Measurements from ENCODE around the gene UNKL.

DNA sequence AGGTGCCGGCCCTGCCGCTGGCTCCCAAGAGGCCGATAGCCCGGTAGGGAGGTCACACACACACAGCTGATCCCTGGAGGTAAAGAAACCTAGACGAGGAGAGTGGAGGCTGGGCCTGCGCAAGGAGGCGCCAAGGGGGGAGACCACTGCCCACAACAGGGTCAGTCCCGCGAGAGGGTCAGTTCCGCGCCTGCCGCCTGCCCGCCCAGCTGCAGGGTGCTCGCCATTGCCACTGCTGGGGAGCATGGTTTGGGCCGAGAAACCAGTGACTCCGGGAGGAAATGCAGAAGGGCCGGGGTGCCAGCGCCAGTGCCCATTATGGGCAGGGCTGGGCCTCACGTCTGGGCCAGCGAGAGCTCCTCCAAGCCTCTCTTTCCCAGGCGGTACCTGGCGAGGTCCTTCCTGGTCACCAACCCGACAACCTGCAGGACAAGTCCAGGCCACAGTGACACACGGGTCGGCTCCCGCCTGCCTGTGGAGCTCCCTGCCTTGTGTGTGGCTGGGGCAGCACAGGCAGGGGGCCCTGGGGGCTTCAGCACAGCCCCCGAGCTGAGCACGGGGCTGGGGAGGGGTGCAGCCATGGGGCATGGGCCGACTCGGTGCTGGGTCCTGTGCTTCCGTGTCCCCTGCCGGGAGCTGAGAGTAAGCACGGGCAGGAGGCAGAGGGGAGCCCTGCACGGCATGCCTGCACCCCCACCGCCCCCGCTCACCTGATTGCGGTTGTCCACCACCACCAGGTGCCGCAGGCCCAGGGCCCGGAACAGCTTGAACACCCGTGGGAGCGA, 32.0 kb upstream of the UNKL start:
- TF ChIP-seq, protein P1, sequence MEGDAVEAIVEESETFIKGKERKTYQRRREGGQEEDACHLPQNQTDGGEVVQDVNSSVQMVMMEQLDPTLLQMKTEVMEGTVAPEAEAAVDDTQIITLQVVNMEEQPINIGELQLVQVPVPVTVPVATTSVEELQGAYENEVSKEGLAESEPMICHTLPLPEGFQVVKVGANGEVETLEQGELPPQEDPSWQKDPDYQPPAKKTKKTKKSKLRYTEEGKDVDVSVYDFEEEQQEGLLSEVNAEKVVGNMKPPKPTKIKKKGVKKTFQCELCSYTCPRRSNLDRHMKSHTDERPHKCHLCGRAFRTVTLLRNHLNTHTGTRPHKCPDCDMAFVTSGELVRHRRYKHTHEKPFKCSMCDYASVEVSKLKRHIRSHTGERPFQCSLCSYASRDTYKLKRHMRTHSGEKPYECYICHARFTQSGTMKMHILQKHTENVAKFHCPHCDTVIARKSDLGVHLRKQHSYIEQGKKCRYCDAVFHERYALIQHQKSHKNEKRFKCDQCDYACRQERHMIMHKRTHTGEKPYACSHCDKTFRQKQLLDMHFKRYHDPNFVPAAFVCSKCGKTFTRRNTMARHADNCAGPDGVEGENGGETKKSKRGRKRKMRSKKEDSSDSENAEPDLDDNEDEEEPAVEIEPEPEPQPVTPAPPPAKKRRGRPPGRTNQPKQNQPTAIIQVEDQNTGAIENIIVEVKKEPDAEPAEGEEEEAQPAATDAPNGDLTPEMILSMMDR (IDR thresholded peaks at IDR 0.05) = no peak
- no peak for TF ChIP-seq POLR2A (IDR thresholded peaks at IDR 0.05)
